ENCODE results near the gene GPBP1L1. TPM values are rescaled to one million over a fixed set of nuclear protein-coding genes. Genes with fewer than 3 reads are reported as not detected.
A peak's percentile ranks its signal among the peaks of the same experiment; 100 is the strongest.

GPBP1L1 gene
- 283 and 462 TPM in 2 replicates for total RNA-seq (2011; cell fraction: chromatin; rRNA removed; ENCODE audit: low replicate concordance)
- 159 and 187 TPM in 2 replicates for total RNA-seq (2011; cell fraction: nucleolus; rRNA removed)
- total RNA-seq (2011; cell fraction: nucleoplasm; rRNA removed) = 247 and 326 TPM in 2 replicates
- total RNA-seq (2014; rRNA removed) = 122 and 133 TPM in 2 replicates
- 216 and 236 TPM in 2 replicates for total RNA-seq (2014; rRNA removed; fragmentation: Illumina TruSeq; extraction: Trizol)
- 176 and 178 TPM in 2 replicates for total RNA-seq (2015; rRNA removed; fragmentation: Illumina TruSeq; extraction: Trizol)
- total RNA-seq (2021) = 138 and 149 TPM in 2 replicates
- 128 and 138 TPM in 2 replicates for polyA plus RNA-seq (2011; rRNA removed)
- 49.8 and 94.3 TPM in 2 replicates for polyA plus RNA-seq (2011; cell fraction: cytosol; rRNA removed)
- polyA plus RNA-seq (2011; cell fraction: nucleus; rRNA removed) = 173 and 219 TPM in 2 replicates
- 86.4 and 101 TPM in 2 replicates for polyA plus RNA-seq (2012)
- polyA plus RNA-seq (2014; fragmentation: Illumina TruSeq; extraction: Trizol) = 165 and 174 TPM in 2 replicates
- polyA plus RNA-seq (2014; fragmentation: Nextera tagmentation; extraction: Ambion mirVana) = 100 to 1,000 TPM in 1 of 2 experiments, 10 to 100 TPM in 1; 86.0 to 128 TPM
- polyA plus RNA-seq (2014; rRNA removed) = 80.8 and 96.8 TPM in 2 replicates
- 244 and 278 TPM in 2 replicates for polyA minus RNA-seq (2011; rRNA and poly(A)+ RNA removed)
- 68.6 and 88.3 TPM in 2 replicates for polyA minus RNA-seq (2011; cell fraction: cytosol; rRNA and poly(A)+ RNA removed)
- 135 and 244 TPM in 2 replicates for polyA minus RNA-seq (2011; cell fraction: nucleus; rRNA and poly(A)+ RNA removed)
- Bru-seq, nascent RNA = percentile 93 among the genes with signal in this experiment
- percentile 96 among the genes with signal in this experiment for BruChase-seq, experiment 1, labeled RNA remaining after a 2-hour chase
- BruChase-seq, experiment 2, labeled RNA remaining after a 6-hour chase = percentile 96 among the genes with signal in this experiment
- long read RNA-seq, experiment 1, transcript GPBP1L1-201 (12 exons, 3,599 nt) = minor isoform, 9 of 239 reads
- long read RNA-seq, experiment 1, transcript GPBP1L1-202 (13 exons, 3,736 nt) = major isoform, 31 of 239 reads
- long read RNA-seq, experiment 1, transcript GPBP1L1-209 (3 exons, 560 nt) = minor isoform, 5 of 239 reads
- long read RNA-seq, experiment 1, partial matches to known transcripts = 54 of 239 reads
- long read RNA-seq, experiment 1, other reads (novel, unspliced or antisense) = 137 of 239 reads
- long read RNA-seq, experiment 2, partial matches to known transcripts = 35 of 69 reads
- long read RNA-seq, experiment 2, other reads (novel, unspliced or antisense) = 26 of 69 reads
- long read RNA-seq, experiment 3, transcript GPBP1L1-202 (13 exons, 3,736 nt) = major isoform, 5 of 22 reads
- long read RNA-seq, experiment 3, partial matches to known transcripts = 7 of 22 reads
- long read RNA-seq, experiment 3, other reads (novel, unspliced or antisense) = 7 of 22 reads

GRCh38 chr1:45686288-45687013 is at the start of gene GPBP1L1:
Gene GPBP1L1 (minus strand): TSS chr1:45686533. CDS start chr1:45659087, 27,446 bp downstream.
- H3K79me2 ChIP-seq (ENCODE audit: control insufficient read depth, insufficient read depth, low read length) = peaks cover 96% of the 10 kb centered on the region
- WGBS (ENCODE audit: insufficient coverage, low coverage, missing lambda C conversion rate) = under 1% methylated on average over 50 of the region's 52 CpGs
- FAIRE-seq = peak; percentile 64
- peak; percentile 86 for ATAC-seq
- peak within 1 kb of the TSS; percentile 95 for H3K4me2 ChIP-seq (ENCODE audit: insufficient read depth, low read length)
- peaks cover 11 to 33% of the 10 kb centered on the region in 2 experiments for H3K4me1 ChIP-seq (replicated peaks in 1 of 2; ENCODE audit: control insufficient read depth in 2 of 2, insufficient read depth in 2 of 2, low read length in 2 of 2)
- H3K4me3 ChIP-seq = peak within 1 kb of the TSS; percentile 87
- in situ Hi-C loops (cut with MboI) = no loop called here
- H3K27ac ChIP-seq (ENCODE audit: extremely low read depth, low read depth, low read length) = peak within 1 kb of the TSS; percentile 98
- peaks cover 27% of the 10 kb centered on the region for H3K36me3 ChIP-seq (ENCODE audit: control insufficient read depth, insufficient read depth, low read length)
- peaks cover 8% of the 10 kb centered on the region for H4K20me1 ChIP-seq (replicated peaks; ENCODE audit: control insufficient read depth, insufficient read depth, low read length)
- TSS peak; percentile 44 for BruUV-seq (replicated peaks)
- no peaks in the 10 kb centered on the region for H3K9me1 ChIP-seq (ENCODE audit: control insufficient read depth, insufficient read depth, low read length)
- ChIA-PET POLR2A (interaction anchor here (0.6 to 2.7 kb wide), 49 partner anchors 8 to 967 kb away, joined by 3 to 95 read pairs (median 3); partner anchors contain the start of genes AKR1A1, HECTD3, NASP and PRDX1), CTCF (ENCODE audit: low intra/inter-chr PET ratio) (no interaction called here)
- peak within 1 kb of the TSS; percentile 94 for H2AFZ ChIP-seq (ENCODE audit: low read depth, low read length)
- H3K9ac ChIP-seq (ENCODE audit: insufficient read depth in 1 of 2, low read depth in 2 of 2, low read length in 2 of 2) = peak within 1 kb of the TSS; percentile 99
- no peaks in the 10 kb centered on the region for H3K9me3 ChIP-seq (replicated peaks; ENCODE audit: control insufficient read depth, insufficient read depth, low read depth, low read length)
- intact Hi-C loops (cut with micrococcal nuclease) = loop anchor here (2.0 to 5.0 kb wide), 4 partner anchors 104 to 196 kb away; partner anchors contain the start of genes MAST2 and NASP
- no peaks in the 10 kb centered on the region for H3K27me3 ChIP-seq (ENCODE audit: control insufficient read depth in 2 of 2, insufficient read depth in 2 of 2, low read length in 2 of 2)
- peak; percentile 98 to 100 (median 99) for DNase-seq (ENCODE audit: extremely low read depth in 1 of 4, low spot score in 3 of 4)
- TF ChIP-seq FIP1L1 (IDR thresholded peaks at IDR 0.05; ENCODE audit: low read depth, low read length, poor library complexity, severe bottlenecking) = peak; percentile 25
- TF ChIP-seq PCBP1 (IDR thresholded peaks at IDR 0.05; ENCODE audit: low read depth, low read length, poor library complexity, severe bottlenecking) = peak; percentile 79
- TF ChIP-seq RBM14 (IDR thresholded peaks at IDR 0.05; ENCODE audit: borderline replicate concordance, insufficient read depth, low read depth, low read length) = peak; percentile 31; the same call in 1 of the 2 replicates
- no peak for TF ChIP-seq SMARCB1 (IDR thresholded peaks at IDR 0.05; ENCODE audit: insufficient read length, low read depth)
- no peak for TF ChIP-seq HNRNPH1 (optimal IDR thresholded peaks at IDR 0.05; ENCODE audit: low read depth, low read length)
- 0 out of 4 replicates have a peak, but pooled peaks of 1 of the 2 experiments have one; percentile 42 for TF ChIP-seq ETV6 (IDR thresholded peaks at IDR 0.05; ENCODE audit: borderline replicate concordance in 1 of 2, low read depth in 2 of 2, low read length in 1 of 2)
- TF ChIP-seq ETV6 (CRISPR knock-in tag; IDR thresholded peaks at IDR 0.05; ENCODE audit: borderline replicate concordance) = peak; percentile 55; the same call in 1 of the 2 replicates
- TF ChIP-seq KLF13 (tag; IDR thresholded peaks at IDR 0.05; ENCODE audit: borderline replicate concordance, low read depth) = peak; percentile 70; the same call in 1 of the 2 replicates
- TF ChIP-seq NFIC (IDR thresholded peaks at IDR 0.05) = peak; percentile 0
- 0 out of 2 replicates have a peak, but pooled peaks have one; percentile 22 for TF ChIP-seq LCOR (CRISPR knock-in tag; IDR thresholded peaks at IDR 0.05)
- peak; percentile 67; the same call in 1 of the 2 replicates for TF ChIP-seq HNRNPL (IDR thresholded peaks at IDR 0.05; ENCODE audit: low read depth, low read length)
- TF ChIP-seq ZNF511 (CRISPR knock-in tag; IDR thresholded peaks at IDR 0.05) = peak; percentile 4; the same call in 1 of the 2 replicates
- TF ChIP-seq DPF2 (IDR thresholded peaks at IDR 0.05) = no peak; the same call in 1 of the 2 replicates
- TF ChIP-seq NRF1 (conservative IDR thresholded peaks at IDR 0.05 in 1 of 2, IDR thresholded peaks at IDR 0.05 in 1 of 2) = peak; percentile 98
- no peak for TF ChIP-seq SMARCE1 (IDR thresholded peaks at IDR 0.05)

All from K562 (cell line).